ENCODE data around the gene PNMT.

The PNMT gene

DNA sequence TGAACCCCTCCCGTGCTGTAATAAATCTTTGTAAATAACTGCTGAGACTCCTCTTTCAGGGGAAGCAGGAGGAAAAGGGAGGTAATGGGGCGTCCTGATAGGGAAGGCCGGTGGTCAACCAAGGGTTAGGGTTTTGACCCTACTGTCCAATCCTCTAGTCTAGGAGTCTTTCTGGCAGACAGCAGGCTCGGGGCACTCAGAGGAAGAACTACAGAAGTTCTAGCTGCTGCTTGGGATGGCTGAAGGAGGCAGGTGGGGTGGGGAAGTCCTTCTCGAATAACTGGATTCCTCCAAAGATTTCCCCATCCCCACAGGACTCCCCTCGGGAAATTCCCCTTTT lies 31.7 kb upstream of the PNMT start:
- no peaks in the 10 kb centered on the region for H3K36me3 ChIP-seq (ENCODE audit: insufficient read depth, low read length)
- H3K27ac ChIP-seq (ENCODE audit: low read depth, low read length), result peak overlapping the region; percentile 89
- peak overlapping the region; percentile 83 to 93 for H3K4me3 ChIP-seq (ENCODE audit: low read depth in 1 of 2, low read length in 2 of 2)
- peaks cover 0 to 5% of the 10 kb centered on the region in 2 donors for H3K27me3 ChIP-seq (ENCODE audit: control insufficient read depth in 1 of 2, insufficient read depth in 2 of 2, low read length in 2 of 2)
- peak overlapping the region; percentile 89 for H3K9ac ChIP-seq (ENCODE audit: low read length)
- H3K9me3 ChIP-seq (ENCODE audit: low read length), result no peaks in the 10 kb centered on the region
- peaks cover 44% of the 10 kb centered on the region for H3K4me1 ChIP-seq (ENCODE audit: insufficient read depth, low read length)

GRCh38 chr17:39636927-39637736 lies 31.1 kb upstream of the PNMT start, which contains the start of gene STARD3:
Gene STARD3, plus strand, starts transcription at chr17:39637144. Its CDS starts 16,388 bp downstream, at chr17:39653532.
- Histone ChIP-seq H3K9ac (ENCODE audit: low read length) (peak within 1 kb of the TSS; percentile 89), H3K36me3 (ENCODE audit: insufficient read depth, low read length) (no peaks in the 10 kb centered on the region), H3K9me3 (ENCODE audit: low read length) (no peaks in the 10 kb centered on the region), H3K27ac (ENCODE audit: low read depth, low read length) (peak within 1 kb of the TSS; percentile 89), H3K4me3 (ENCODE audit: low read depth in 1 of 2, low read length in 2 of 2) (peak within 1 kb of the TSS; percentile 83 to 93), H3K27me3 (ENCODE audit: control insufficient read depth in 1 of 2, insufficient read depth in 2 of 2, low read length in 2 of 2) (no peaks in the 10 kb centered on the region), H3K4me1 (ENCODE audit: insufficient read depth, low read length) (peaks cover 44% of the 10 kb centered on the region)

- H3K27me3 ChIP-seq (ENCODE audit: control insufficient read depth in 1 of 2, insufficient read depth in 2 of 2, low read length in 2 of 2), result no peaks in the 10 kb centered on the region
- H3K9me3 ChIP-seq (ENCODE audit: low read length), result no peaks in the 10 kb centered on the region
- H3K27ac ChIP-seq (ENCODE audit: low read depth, low read length), result no peak overlapping the region
- no peaks in the 10 kb centered on the region for H3K36me3 ChIP-seq (ENCODE audit: insufficient read depth, low read length)
- H3K4me1 ChIP-seq (ENCODE audit: insufficient read depth, low read length), result peaks cover 44% of the 10 kb centered on the region
- H3K9ac ChIP-seq (ENCODE audit: low read length), result no peak overlapping the region
- peak overlapping the region; percentile 83 to 93 for H3K4me3 ChIP-seq (ENCODE audit: low read depth in 1 of 2, low read length in 2 of 2)
Measured at GRCh38 chr17:39638317-39638716, 29.9 kb upstream of the PNMT start.

DNA sequence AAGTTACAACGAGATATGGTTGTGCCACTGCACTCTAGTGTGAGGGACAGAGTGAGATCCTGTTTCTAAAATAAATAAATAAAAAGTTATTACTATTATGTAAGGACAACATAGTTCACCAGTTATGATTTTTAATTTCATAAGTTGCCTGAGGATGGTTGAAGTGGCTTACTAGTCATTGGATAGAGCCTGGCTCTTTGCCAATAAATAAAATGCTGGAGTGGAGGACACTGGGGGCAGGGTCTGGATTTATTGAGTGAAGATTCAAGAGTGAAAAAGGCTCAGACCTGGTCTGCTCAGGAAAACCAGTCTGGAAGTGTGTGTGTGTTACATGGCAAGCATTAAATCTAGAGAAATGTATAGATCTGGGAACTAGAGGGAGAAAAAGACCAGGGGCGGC lies 29.2 kb upstream of the PNMT start:
- Histone ChIP-seq H3K36me3 (ENCODE audit: insufficient read depth, low read length) (no peaks in the 10 kb centered on the region), H3K4me3 (ENCODE audit: low read depth in 1 of 2, low read length in 2 of 2) (no peak overlapping the region), H3K9me3 (ENCODE audit: low read length) (no peaks in the 10 kb centered on the region), H3K4me1 (ENCODE audit: insufficient read depth, low read length) (peaks cover 42% of the 10 kb centered on the region), H3K9ac (ENCODE audit: low read length) (no peak overlapping the region), H3K27me3 (ENCODE audit: control insufficient read depth in 1 of 2, insufficient read depth in 2 of 2, low read length in 2 of 2) (no peaks in the 10 kb centered on the region), H3K27ac (ENCODE audit: low read depth, low read length) (no peak overlapping the region)

DNA sequence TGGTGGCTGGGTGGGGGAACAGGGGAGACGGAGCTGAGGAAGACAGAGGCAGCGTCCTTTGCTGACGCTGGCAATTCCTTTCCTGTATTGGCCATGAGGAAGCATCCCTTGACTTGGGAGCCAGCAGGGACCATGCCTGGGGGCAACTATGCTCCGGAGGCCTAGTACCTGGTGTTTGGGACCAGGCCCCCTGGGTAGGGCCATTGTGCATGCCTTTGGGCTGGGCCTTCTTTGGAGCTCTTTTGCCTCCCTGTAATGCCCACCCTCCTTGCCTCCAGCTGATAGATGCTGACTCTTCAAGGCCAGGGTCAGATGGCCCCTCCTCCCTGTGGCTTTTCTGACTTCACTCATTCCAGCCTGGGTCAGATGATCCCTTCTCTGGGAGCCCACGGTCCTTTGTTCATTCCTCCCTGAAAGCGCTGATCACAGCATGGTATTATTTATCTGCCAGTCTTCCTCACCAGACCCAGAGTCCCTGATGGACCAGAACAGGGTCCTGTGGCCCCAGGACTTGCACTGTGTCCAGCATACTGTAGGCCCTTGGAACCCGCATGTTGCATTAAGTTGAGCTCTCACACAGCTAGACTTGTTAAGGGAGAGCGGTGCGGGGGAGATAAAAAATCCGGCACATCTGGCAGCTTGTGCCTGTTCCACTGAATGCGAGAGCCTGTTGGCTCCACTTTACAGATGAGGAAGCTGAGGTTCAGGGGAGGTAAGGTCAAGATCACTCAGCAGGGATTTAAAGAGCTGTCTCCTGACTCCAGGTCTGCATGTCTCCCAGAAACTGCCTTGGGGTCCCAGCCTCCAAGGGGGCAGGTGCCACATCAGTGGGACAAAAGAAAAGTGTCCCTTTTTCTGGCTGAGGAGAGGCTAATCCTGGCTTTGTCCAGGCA lies 28.4 kb upstream of the PNMT start:
- Histone ChIP-seq H3K9ac (ENCODE audit: low read length) (no peak overlapping the region), H3K27ac (ENCODE audit: low read depth, low read length) (no peak overlapping the region)

DNA sequence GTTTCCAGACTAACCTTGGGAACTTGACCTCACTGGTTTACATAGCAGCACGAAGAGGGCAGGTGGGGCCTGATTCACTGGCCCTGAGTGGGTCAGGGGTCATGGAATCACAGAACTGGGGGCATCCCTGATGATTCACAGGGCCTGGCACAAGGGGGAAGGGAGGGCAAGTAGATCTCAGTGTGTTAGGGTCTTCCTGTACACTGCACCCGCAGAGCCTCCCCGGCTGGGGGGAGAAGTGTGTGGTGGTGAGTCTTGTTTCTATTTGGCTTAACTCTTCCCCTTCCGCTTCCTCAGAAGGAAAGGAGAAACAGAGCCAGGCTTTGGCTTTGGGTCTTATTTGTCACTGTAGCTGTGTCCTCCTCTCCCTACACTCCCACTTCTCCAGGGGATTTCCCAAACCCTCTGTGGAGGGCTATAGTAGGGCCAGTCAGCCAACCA lies 27.6 kb upstream of the PNMT start:
- no peak overlapping the region for H3K9ac ChIP-seq (ENCODE audit: low read length)
- H3K9me3 ChIP-seq (ENCODE audit: low read length), result no peaks in the 10 kb centered on the region
- peaks cover 34% of the 10 kb centered on the region for H3K4me1 ChIP-seq (ENCODE audit: insufficient read depth, low read length)
- H3K4me3 ChIP-seq (ENCODE audit: low read depth in 1 of 2, low read length in 2 of 2), result no peak overlapping the region
- no peaks in the 10 kb centered on the region for H3K36me3 ChIP-seq (ENCODE audit: insufficient read depth, low read length)
- no peaks in the 10 kb centered on the region for H3K27me3 ChIP-seq (ENCODE audit: control insufficient read depth in 1 of 2, insufficient read depth in 2 of 2, low read length in 2 of 2)
- no peak overlapping the region for H3K27ac ChIP-seq (ENCODE audit: low read depth, low read length)

More for the DNA sequence above, 28.4 kb upstream of the PNMT start:
- no peaks in the 10 kb centered on the region for H3K9me3 ChIP-seq (ENCODE audit: low read length)
- H3K4me3 ChIP-seq (ENCODE audit: low read depth in 1 of 2, low read length in 2 of 2), result no peak overlapping the region
- H3K36me3 ChIP-seq (ENCODE audit: insufficient read depth, low read length), result no peaks in the 10 kb centered on the region
- peaks cover 35% of the 10 kb centered on the region for H3K4me1 ChIP-seq (ENCODE audit: insufficient read depth, low read length)
- no peaks in the 10 kb centered on the region for H3K27me3 ChIP-seq (ENCODE audit: control insufficient read depth in 1 of 2, insufficient read depth in 2 of 2, low read length in 2 of 2)

DNA sequence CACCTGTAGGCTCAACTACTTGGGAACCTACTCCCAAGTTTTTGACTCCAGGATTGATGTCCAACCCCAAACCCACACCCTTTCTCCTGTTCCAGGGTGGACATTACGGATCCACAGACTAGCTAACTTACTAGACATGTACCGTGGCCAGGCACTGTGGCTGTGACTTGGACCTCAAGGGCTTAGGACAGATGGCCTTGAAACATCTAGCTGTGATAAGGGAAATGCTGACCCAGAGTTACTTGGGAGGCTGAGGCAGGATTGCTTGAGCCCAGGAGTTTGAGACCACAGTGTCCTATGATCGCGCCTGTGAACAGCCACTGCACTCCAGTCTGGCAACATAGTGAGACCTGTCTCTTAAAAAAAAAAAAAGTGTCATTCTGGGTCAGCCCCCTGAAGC lies 27.2 kb upstream of the PNMT start:
- peaks cover 31% of the 10 kb centered on the region for H3K4me1 ChIP-seq (ENCODE audit: insufficient read depth, low read length)
- H3K27ac ChIP-seq (ENCODE audit: low read depth, low read length), result no peak overlapping the region
- H3K9ac ChIP-seq (ENCODE audit: low read length), result no peak overlapping the region

GRCh38 chr17:39641883-39642282 lies 26.4 kb upstream of the PNMT start:
- H3K4me3 ChIP-seq (ENCODE audit: low read depth in 1 of 2, low read length in 2 of 2), result no peak overlapping the region
- H3K36me3 ChIP-seq (ENCODE audit: insufficient read depth, low read length), result no peaks in the 10 kb centered on the region
- peaks cover 24% of the 10 kb centered on the region for H3K4me1 ChIP-seq (ENCODE audit: insufficient read depth, low read length)
- no peak overlapping the region for H3K9ac ChIP-seq (ENCODE audit: low read length)
- H3K9me3 ChIP-seq (ENCODE audit: low read length), result no peaks in the 10 kb centered on the region
- no peaks in the 10 kb centered on the region for H3K27me3 ChIP-seq (ENCODE audit: control insufficient read depth in 1 of 2, insufficient read depth in 2 of 2, low read length in 2 of 2)
- no peak overlapping the region for H3K27ac ChIP-seq (ENCODE audit: low read depth, low read length)

More for the DNA sequence above, 27.2 kb upstream of the PNMT start:
- Histone ChIP-seq H3K27me3 (ENCODE audit: control insufficient read depth in 1 of 2, insufficient read depth in 2 of 2, low read length in 2 of 2) (no peaks in the 10 kb centered on the region), H3K36me3 (ENCODE audit: insufficient read depth, low read length) (no peaks in the 10 kb centered on the region), H3K4me3 (ENCODE audit: low read depth in 1 of 2, low read length in 2 of 2) (no peak overlapping the region), H3K9me3 (ENCODE audit: low read length) (no peaks in the 10 kb centered on the region)

- Histone ChIP-seq H3K9ac (ENCODE audit: low read length) (no peak overlapping the region), H3K27ac (ENCODE audit: low read depth, low read length) (no peak overlapping the region), H3K36me3 (ENCODE audit: insufficient read depth, low read length) (no peaks in the 10 kb centered on the region), H3K27me3 (ENCODE audit: control insufficient read depth in 1 of 2, insufficient read depth in 2 of 2, low read length in 2 of 2) (no peaks in the 10 kb centered on the region), H3K4me1 (ENCODE audit: insufficient read depth, low read length) (peaks cover 24% of the 10 kb centered on the region), H3K9me3 (ENCODE audit: low read length) (no peaks in the 10 kb centered on the region), H3K4me3 (ENCODE audit: low read depth in 1 of 2, low read length in 2 of 2) (no peak overlapping the region)
Measured at GRCh38 chr17:39642291-39643074, 25.8 kb upstream of the PNMT start.

- Histone ChIP-seq H3K4me1 (ENCODE audit: insufficient read depth, low read length) (peaks cover 16% of the 10 kb centered on the region), H3K9me3 (ENCODE audit: low read length) (no peaks in the 10 kb centered on the region), H3K9ac (ENCODE audit: low read length) (no peak overlapping the region), H3K36me3 (ENCODE audit: insufficient read depth, low read length) (no peaks in the 10 kb centered on the region), H3K27me3 (ENCODE audit: control insufficient read depth in 1 of 2, insufficient read depth in 2 of 2, low read length in 2 of 2) (no peaks in the 10 kb centered on the region), H3K27ac (ENCODE audit: low read depth, low read length) (no peak overlapping the region), H3K4me3 (ENCODE audit: low read depth in 1 of 2, low read length in 2 of 2) (no peak overlapping the region)
Measured at GRCh38 chr17:39643271-39643670, 25.0 kb upstream of the PNMT start.

DNA sequence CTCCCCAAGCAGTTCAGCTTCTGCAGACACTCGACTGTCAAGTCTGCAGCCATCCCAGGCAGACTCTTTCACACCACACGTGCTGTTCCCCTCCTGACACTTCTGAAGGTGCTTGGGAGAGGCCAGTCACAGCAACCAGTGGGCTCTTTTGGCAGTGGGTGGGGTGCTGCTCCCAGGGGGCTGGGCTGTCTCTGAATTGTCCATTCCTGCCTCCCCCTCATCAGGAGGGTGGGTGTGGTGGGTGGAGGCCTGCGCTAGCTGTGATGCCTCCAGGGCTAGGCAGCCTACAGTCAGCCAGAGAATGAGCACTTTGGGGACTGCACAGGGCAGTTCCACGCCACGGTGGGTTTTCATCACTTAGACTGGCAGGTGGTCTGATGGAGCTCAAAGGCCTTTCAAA lies 21.0 kb upstream of the PNMT start:
- H3K27me3 ChIP-seq (ENCODE audit: control insufficient read depth in 1 of 2, insufficient read depth in 2 of 2, low read length in 2 of 2), result no peaks in the 10 kb centered on the region
- H3K27ac ChIP-seq (ENCODE audit: low read depth, low read length), result no peak overlapping the region
- H3K9ac ChIP-seq (ENCODE audit: low read length), result no peak overlapping the region
- no peak overlapping the region for H3K4me3 ChIP-seq (ENCODE audit: low read depth in 1 of 2, low read length in 2 of 2)
- H3K36me3 ChIP-seq (ENCODE audit: insufficient read depth, low read length), result no peaks in the 10 kb centered on the region
- no peaks in the 10 kb centered on the region for H3K4me1 ChIP-seq (ENCODE audit: insufficient read depth, low read length)
- no peaks in the 10 kb centered on the region for H3K9me3 ChIP-seq (ENCODE audit: low read length)

Measured in muscle layer of colon (tissue), 2 donors.